SK-N-MC (cell line): ENCODE results near the gene TP53BP2.

ENCODE experiments used
- EZH2 ChIP-seq: fragments of 200-600 bp; sonication (generic); IDR thresholded peaks from one replicate; pipeline ENCODE4 v1.6.1; 2017; ENCODE audit warnings: antibody characterized with exemption
- POLR2AphosphoS5 ChIP-seq: IDR thresholded peaks from 2 replicates; pipeline ENCODE4 v1.6.1; 2012; ENCODE audit warnings: mild to moderate bottlenecking, low read depth, low read length, borderline replicate concordance

GRCh38 chr1:223833948-223834347, 11.8 kb downstream of the TP53BP2 start:
- TF ChIP-seq EZH2 = no peak
- TF ChIP-seq POLR2AphosphoS5 = no peak
